Retina (tissue), 1 donor: ENCODE data around the gene FREM1.

ENCODE experiments used
- DNase-seq: peaks from one replicate; pipeline ENCODE4 v3.0.0-alpha.2; 2016

Gene FREM1

GRCh38 chr9:14693251-14693861, 216.9 kb downstream of the FREM1 start, which contains the start of gene ZDHHC21:
Gene ZDHHC21 (minus strand): TSS chr9:14693432. CDS start chr9:14674340, 19,092 bp downstream.
- DNase-seq, result peak; percentile 87

GRCh38 chr9:14692470-14693250, 217.6 kb downstream of the FREM1 start:
- DNase-seq, result peak; percentile 67

GRCh38 chr9:14690948-14691730, 219.1 kb downstream of the FREM1 start:
- no peak for DNase-seq

- DNase-seq, result no peak
These were observed 223.0 kb downstream of the FREM1 start for GRCh38 chr9:14687042-14687719.

GRCh38 chr9:14686168-14686567, 224.1 kb downstream of the FREM1 start:
- no peak for DNase-seq
